Thyroid gland (tissue), 4 donors: ENCODE measurements around the gene STRBP. TPM values are rescaled to one million over a fixed set of nuclear protein-coding genes. Genes with fewer than 3 reads are reported as not detected.
A peak's percentile ranks its signal among the peaks of the same experiment; 100 is the strongest.
"Not testable (repeated sequence)": the region's sequence is repeated elsewhere in the genome, so short reads cannot be mapped to it uniquely, and the experiment has no call there.

Experiments used
- DNase-seq, 2 donors: peaks; one replicate each; pipeline ENCODE4 v3.0.0-alpha.2; 2019
- H3K27ac ChIP-seq, 3 donors: fragments of 200-600 bp; sonication (generic); 1 replicate in 2 of 3; 2 replicates in 1 of 3; pipeline ENCODE4 v1.5.1; 2016 to 2019; ENCODE audit warnings: mild to moderate bottlenecking in 1 of 3, moderate library complexity in 1 of 3
- H3K27me3 ChIP-seq: fragments of 200-600 bp; sonication (generic); one replicate; pipeline ENCODE4 v1.5.1; 2019
- H3K36me3 ChIP-seq, 2 donors: fragments of 200-600 bp; sonication (generic); one replicate each; pipeline ENCODE4 v1.5.1; 2016 to 2019
- H3K4me1 ChIP-seq, 2 donors: fragments of 200-600 bp; sonication (generic); one replicate each; pipeline ENCODE4 v1.5.1; 2017 to 2019
- H3K4me3 ChIP-seq, 3 donors: fragments of 200-600 bp; sonication (generic); replicated peaks in 1 of 3; 1 replicate in 2 of 3; 2 replicates in 1 of 3; pipeline ENCODE4 v1.5.1; 2016; ENCODE audit warnings: mild to moderate bottlenecking in 1 of 3
- H3K9me3 ChIP-seq: fragments of 200-600 bp; sonication (generic); one replicate; pipeline ENCODE4 v1.5.1; 2017
- CTCF ChIP-seq, 6 experiments: fragments of 200-600 bp in 3 of 6; fragments of 450-650 bp in 3 of 6; sonication (generic) in 3 of 6; IDR thresholded peaks; one replicate each; pipeline ENCODE4 v1.5.1; 2016 to 2019; ENCODE audit warnings: antibody characterized with exemption in 6 of 6, mild to moderate bottlenecking in 2 of 6, inconsistent platforms in 1 of 6, moderate library complexity in 1 of 6
- POLR2A ChIP-seq, 2 donors: fragments of 450-650 bp; IDR thresholded peaks; one replicate each; pipeline ENCODE4 v1.6.1; 2017; ENCODE audit warnings: antibody characterized with exemption in 2 of 2, mild to moderate bottlenecking in 2 of 2, moderate library complexity in 1 of 2
- WGBS, 2 donors: methylation state at CpG; one replicate each; pipeline ENCODE4 v1.1.5; 2017; 5-methylcytosine and 5-hydroxymethylcytosine counted together
- intact Hi-C: fragments of 100-400 bp; cut with DNase I; formaldehyde crosslinking; loops from one replicate; pipeline ENCODE4 v1.15.1; 2023
- total RNA-seq, 4 donors: library from RNA; depleted of rRNA; stranded (reverse); fragments of >200 nt; gene quantifications; one replicate each; pipeline ENCODE4 v1.2.3, GENCODE V29; 2016

The STRBP gene
- total RNA-seq, 4 donors from 2014 or later: 29.3 to 52.2 (median 43.9) TPM

GRCh38 chr9:123191680-123192079 is 76.7 kb downstream of the STRBP start:
- Histone ChIP-seq H3K4me3 (no peak overlapping the region), H3K36me3 (no peaks in the 10 kb centered on the region), H3K27me3 (no peaks in the 10 kb centered on the region), H3K27ac (no peak overlapping the region), H3K4me1 (peaks cover 0 to 13% of the 10 kb centered on the region in 2 donors), H3K9me3 (no peaks in the 10 kb centered on the region)
- 63 to 72% methylated on average over 1 of the region's 1 CpG for whole genome bisulfite sequencing, 2 donors
- DNase-seq: no peak
- intact Hi-C loops: no loop called here
- no peak for TF ChIP-seq POLR2A (IDR thresholded peaks at IDR 0.05)
- no peak for TF ChIP-seq CTCF (IDR thresholded peaks at IDR 0.05)

- Histone ChIP-seq H3K27me3 (no peaks in the 10 kb centered on the region), H3K36me3 (no peaks in the 10 kb centered on the region), H3K4me3 (no peak overlapping the region), H3K27ac (no peak overlapping the region), H3K4me1 (peaks cover 0 to 13% of the 10 kb centered on the region in 2 donors), H3K9me3 (no peaks in the 10 kb centered on the region)
- intact Hi-C loops: no loop called here
- WGBS, 2 donors: 39 to 50% methylated on average over 4 of the region's 4 CpGs
- no peak for DNase-seq
- no peak for TF ChIP-seq POLR2A (IDR thresholded peaks at IDR 0.05)
- TF ChIP-seq CTCF (IDR thresholded peaks at IDR 0.05): no peak
Measured at GRCh38 chr9:123191260-123191659, 77.1 kb downstream of the STRBP start.

- Histone ChIP-seq H3K4me3 (no peak overlapping the region), H3K36me3 (no peaks in the 10 kb centered on the region), H3K27ac (no peak overlapping the region), H3K9me3 (no peaks in the 10 kb centered on the region), H3K27me3 (no peaks in the 10 kb centered on the region), H3K4me1 (peaks cover 0 to 11% of the 10 kb centered on the region in 2 donors)
- intact Hi-C loops: no loop called here
- no peak for DNase-seq
- no peak for TF ChIP-seq CTCF (IDR thresholded peaks at IDR 0.05)
- no peak for TF ChIP-seq POLR2A (IDR thresholded peaks at IDR 0.05)
- 93 to 98% methylated on average over 1 of the region's 1 CpG for WGBS, 2 donors
Measured at GRCh38 chr9:123187131-123187530, 81.3 kb downstream of the STRBP start.

- H3K9me3 ChIP-seq, H3K36me3 ChIP-seq, H3K4me1 ChIP-seq, H3K4me3 ChIP-seq, H3K27ac ChIP-seq, intact Hi-C loops, H3K27me3 ChIP-seq: not testable (repeated sequence)
- 93 to 100% methylated on average over 2 of the region's 2 CpGs for WGBS, 2 donors
- peak; percentile 26 to 42 for DNase-seq
Measured at GRCh38 chr9:123186029-123186428, 82.4 kb downstream of the STRBP start.

GRCh38 chr9:123176949-123177348 is 91.4 kb downstream of the STRBP start:
- intact Hi-C loops: no loop called here
- Histone ChIP-seq H3K4me3 (no peak overlapping the region), H3K27ac (no peak overlapping the region), H3K27me3 (no peaks in the 10 kb centered on the region), H3K36me3 (no peaks in the 10 kb centered on the region), H3K9me3 (no peaks in the 10 kb centered on the region), H3K4me1 (peaks cover 0 to 9% of the 10 kb centered on the region in 2 donors)
- WGBS, 2 donors: 89 to 98% methylated on average over 2 of the region's 2 CpGs
- TF ChIP-seq CTCF (IDR thresholded peaks at IDR 0.05): no peak
- no peak for TF ChIP-seq POLR2A (IDR thresholded peaks at IDR 0.05)
- no peak for DNase-seq
